ENCODE measurements around the gene FBXW9. TPM values are rescaled to one million over a fixed set of nuclear protein-coding genes. Genes with fewer than 3 reads are reported as not detected.
"Not testable (repeated sequence)": the region's sequence is repeated elsewhere in the genome, so short reads cannot be mapped to it uniquely, and the experiment has no call there.

Gene FBXW9
- total RNA-seq: 6.5 TPM

DNA sequence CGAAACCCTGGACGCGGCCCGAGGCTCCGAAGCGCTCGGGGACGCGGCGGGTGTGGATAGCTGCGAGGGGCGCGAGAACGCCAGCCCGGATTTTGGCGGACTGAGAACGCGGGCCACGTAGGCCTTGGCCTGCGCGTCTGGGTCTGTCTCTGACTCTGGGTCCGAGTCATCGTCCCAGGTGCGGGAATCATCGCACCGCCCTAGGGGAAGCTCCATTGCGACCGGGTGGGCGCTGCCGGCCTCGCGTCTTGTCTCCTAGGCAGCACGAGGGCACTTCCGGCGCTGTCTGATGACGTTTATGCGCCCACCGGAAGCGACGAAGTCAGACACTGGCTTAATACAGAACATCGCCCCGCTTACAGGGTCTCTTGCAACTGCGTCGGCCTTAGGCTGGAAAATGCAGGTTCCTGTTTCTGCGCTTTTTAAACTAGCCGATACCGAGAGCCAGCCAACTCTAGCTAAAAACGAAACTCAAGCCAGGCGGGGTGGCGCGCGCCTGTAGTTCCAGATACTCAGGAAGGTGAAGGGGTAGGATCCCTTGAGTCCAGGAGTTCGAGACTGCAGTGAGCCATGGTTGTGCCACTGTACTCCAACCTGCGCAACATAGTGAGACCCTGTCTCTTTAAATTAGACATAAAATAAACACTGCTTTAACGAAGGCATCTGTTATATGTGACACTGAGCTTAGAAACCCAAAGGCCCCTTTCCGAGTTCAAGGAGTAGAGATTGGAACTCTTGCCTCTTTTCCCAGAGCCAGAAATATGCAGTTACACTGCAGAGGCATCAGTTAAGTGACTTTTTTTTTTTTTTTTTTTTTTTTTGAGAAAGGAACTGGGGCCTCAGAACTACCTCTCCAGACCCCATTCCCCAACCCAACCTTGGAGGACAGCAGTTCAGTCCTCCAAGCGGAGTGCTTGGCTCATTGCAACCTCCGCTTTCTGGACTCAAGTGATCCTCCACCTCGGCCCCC, at the start of gene FBXW9:
FBXW9 (minus strand) TSS at position 266 of the 970 bp plus-strand sequence; CDS start at position 216, 50 bp downstream.
- FAIRE-seq: no peak

DNA sequence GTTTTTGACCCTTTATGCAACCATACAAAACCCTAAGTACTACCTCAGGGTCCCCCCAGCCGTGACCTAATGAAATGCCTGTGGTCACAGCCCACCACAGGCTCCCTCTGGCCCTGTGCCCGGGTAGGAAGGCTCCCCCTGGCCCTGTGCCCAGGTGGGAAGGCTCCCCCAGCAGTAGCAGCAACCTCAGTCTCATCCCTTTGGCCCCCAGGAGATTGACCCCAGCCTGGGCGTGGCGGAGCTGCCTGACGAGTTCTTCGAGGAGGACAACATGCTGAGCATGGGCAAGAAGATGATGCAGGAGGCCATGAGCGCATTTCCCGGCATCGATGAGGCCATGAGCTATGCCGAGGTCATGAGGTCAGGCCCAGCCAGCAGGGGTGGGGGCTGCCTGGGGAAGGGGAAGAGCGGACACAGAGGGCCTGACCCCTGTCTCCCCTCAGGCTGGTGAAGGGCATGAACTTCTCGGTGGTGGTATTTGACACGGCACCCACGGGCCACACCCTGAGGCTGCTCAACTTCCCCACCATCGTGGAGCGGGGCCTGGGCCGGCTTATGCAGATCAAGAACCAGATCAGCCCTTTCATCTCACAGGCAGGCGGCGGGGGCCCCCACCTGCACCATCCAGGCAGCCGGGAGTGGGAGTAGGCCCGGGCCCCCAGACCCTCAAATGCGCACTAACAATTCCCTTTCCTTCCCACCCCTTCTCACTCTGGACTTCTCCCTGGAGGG, 48.9 kb upstream of the FBXW9 start:
- no peak for DNase-seq (ENCODE audit: low spot score in 2 of 2)
- no peak for FAIRE-seq

More for the DNA sequence above, at the start of gene FBXW9:
- peak; percentile 100 for DNase-seq (ENCODE audit: low spot score in 2 of 2)

DNA sequence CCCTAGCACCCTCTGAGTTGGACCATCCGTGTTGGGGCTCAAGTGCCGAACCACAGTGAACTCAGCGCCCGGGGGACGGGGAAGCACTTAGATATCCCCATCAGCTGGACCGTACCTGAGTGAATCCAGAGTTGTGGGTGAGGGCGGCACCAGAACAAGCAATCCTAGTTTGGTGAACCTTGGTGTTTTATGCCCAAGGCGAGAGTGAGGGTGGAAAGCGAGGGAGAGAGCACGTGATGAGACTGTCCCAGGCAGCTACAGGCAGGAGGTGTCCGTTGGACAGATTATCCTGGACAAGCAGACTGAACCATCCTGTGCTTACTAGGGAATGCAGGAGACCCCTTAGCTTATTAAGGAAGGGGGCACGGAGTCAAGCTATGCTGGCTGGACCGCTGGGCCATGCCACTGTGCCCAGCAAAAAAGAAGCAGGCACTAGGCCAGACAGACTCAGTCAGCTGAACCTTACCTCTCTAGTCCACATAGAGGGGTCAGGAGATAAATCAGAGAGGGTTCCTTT, 41.5 kb upstream of the FBXW9 start:
- DNase-seq (ENCODE audit: low spot score in 2 of 2): no peak
- no peak for FAIRE-seq

DNA sequence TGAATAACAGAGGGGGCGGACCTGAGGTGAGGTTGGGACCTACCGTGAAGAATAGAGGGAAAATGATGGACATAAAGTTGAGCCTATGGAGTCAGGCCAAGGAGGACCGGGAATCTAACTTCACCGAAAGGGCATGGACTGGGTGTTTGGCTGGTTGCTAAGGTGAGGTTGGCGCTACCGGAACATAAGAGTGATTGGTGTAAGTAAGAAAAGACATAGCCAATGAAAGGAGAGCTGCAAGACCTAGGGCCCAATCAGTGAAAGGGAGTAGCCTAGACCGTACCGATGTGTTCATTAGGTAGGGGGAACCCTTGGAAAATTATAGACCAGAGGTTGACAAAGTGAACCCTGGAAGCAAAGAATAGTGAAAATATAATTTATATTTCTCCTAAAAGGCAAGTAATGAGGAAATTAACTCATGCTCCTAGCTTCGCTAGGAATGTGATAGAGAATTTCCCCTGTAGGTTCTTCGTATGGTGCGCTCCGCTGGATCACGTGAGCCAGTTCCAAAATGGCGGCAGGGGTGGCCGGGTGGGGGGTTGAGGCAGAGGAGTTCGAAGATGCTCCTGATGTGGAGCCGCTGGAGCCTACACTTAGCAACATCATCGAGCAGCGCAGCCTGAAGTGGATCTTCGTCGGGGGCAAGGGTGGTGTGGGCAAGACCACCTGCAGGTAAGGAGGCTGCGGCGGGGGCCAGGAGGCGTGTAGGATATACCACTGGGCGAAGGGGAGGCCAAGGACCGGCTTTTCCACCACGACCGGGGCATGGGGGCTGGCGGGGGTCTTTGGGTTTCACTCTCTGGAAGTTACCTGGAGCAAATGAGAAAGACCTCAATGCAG, 40.8 kb upstream of the FBXW9 start, which contains the start of gene GET3:
GET3 (plus strand) TSS at position 503 of the 840 bp plus-strand sequence; CDS start at position 512, 9 bp downstream.
- peak; percentile 88 to 90 for DNase-seq (ENCODE audit: low spot score in 2 of 2)
- peak; percentile 95 for FAIRE-seq

DNA sequence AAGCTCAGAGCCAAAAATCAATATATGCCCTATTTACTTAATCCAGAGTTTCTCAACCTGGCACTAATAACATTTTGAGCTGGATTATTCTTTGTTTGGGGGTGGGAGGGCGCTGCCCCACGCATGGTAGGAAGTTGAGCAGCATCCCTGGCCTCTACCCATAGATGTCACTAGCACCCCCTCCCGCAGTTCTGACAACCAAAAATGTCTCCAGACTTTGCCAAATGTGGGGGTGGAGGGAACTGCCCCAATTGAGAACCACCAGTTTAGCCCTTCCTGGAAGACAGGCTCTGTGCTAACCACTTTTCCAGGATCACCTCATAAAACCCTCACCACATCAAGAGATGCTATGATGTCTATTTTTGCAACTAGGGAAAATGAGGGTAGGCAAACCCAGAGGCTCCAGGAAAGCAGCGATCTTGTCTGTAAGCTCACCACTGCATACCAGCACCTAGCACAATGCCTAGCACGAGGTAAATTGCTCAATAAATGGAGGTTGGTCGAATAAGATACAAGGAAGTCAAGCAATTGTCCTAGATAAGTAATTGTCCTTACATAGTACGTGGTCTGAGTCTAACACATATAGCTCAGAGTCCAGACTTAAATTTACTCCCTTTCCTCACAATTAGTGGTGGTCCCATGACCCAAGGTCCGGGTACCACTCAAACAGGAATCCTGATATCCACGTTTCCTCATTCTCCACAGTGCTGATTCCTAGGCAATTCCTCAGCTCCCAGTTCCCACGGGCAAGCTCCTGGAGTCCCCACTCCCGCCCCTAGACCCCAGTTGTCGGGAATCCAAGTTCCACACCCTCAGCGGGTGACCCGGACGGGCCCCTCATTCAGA, 37.2 kb upstream of the FBXW9 start:
- DNase-seq (ENCODE audit: low spot score in 2 of 2) (peak in 1 of 2 donors; percentile 38), FAIRE-seq (no peak)

DNA sequence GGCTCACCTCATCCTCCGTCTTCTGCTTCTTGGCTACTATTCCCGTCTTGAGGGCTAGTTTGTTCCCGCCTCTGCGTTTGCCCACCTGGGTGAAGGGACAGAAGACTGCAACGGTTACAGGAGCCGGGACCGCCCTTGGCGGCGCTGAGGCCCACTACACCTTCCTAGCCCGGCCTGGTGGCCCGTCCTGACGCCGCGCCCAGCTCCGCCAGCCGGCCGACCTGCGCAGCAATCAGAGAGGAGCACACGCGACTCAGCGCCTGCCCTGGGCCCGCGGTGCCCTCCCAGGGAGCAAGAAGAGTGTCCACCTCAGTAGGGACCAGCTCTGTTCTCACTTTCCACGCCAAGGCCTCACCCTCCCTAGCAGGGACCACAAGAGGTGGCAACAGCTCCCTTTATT, 34.9 kb upstream of the FBXW9 start:
- FAIRE-seq (no peak), DNase-seq (ENCODE audit: low spot score in 2 of 2) (no peak)

DNA sequence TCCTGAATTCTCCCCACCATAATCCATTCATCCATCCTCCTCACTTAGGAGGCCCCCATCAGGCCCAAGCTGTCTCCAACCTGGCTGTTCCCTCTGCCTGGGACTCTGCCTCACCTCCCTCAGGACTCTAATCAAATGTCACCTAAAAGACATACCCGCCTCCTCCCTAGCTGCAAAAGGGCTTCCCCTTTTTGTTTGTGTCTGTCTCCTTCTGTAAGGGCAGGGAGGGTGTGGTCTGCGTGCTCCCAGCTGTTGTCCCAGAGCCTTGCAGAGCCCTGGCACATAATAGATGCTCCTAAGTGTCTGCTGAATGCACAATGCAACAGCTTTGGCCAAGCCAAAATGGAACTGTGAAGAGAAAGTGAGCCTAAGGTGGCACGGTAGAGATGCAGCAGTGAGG, 33.6 kb upstream of the FBXW9 start:
- FAIRE-seq: no peak
- no peak for DNase-seq (ENCODE audit: low spot score in 2 of 2)

DNA sequence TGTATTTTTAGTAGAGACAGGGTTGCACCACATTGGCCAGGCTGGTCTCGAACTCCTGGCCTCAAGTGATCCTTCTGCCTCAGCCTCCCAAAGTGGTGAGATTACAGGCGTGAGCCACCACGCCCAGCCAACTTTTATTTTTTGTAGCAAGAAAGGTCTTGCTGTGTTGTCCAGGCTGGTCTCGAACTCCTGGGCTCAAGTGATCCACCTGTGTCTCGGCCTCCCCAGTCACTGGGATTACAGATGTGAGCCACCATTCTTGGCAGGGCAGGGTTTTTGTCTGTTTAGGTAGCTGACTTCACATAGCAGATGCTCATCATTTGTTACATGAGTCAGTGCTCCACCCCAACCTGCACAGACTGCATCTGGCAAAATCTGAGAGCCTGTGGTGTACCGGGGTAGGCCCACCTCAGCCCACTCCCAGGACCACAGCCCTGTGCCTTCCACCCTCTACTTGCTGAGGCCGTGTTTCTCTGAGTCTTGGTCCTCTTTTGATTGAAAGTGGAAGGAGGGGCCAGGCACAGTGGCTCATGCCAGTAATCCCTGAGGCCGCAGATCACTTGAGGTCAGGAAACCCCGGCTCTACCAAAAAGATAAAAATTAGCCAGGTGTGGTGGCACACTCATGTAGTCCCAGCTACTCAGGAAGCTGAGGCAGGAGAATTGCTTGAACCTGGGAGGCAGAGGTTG, 31.5 kb upstream of the FBXW9 start:
- DNase-seq (ENCODE audit: low spot score in 2 of 2) (no peak), FAIRE-seq (no peak)

DNA sequence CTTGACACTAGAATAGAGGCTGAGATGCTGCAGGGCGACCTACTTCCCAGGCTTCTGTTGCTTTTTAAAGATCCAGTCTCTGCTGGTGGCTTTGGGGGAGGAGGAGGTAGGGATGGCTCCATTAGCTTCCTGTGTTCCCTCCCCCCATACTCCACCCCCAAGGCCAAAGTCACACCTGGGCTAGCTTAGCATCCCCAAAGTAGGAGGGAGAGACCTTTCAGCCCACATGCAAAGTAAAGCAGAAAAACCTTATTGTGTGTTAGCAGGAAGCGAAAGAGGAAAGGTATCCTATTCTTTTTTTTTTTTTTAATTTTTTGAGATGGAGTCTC, 30.5 kb upstream of the FBXW9 start:
- no peak for FAIRE-seq

DNA sequence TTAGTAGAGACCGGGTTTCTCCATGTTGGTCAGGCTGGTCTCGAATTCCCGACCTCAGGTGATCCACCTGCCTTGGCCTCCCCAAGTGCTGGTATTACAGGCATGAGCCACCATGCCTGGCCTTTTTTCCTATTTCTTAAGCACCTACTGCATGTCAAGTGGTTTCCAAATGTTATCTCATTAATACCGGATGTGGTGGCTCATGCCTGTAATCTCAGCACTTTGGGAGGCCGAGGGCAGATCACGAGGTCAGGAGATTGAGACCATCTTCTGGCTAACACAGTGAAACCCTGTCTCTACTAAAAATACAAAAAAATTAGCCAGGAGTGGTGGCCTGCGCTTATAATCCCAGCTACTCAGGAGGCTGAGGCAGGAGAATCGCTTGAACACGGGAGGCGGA, 29.2 kb upstream of the FBXW9 start:
- not testable (repeated sequence) for FAIRE-seq

More for the DNA sequence above, 30.5 kb upstream of the FBXW9 start:
- DNase-seq (ENCODE audit: low spot score in 2 of 2): no peak

DNA sequence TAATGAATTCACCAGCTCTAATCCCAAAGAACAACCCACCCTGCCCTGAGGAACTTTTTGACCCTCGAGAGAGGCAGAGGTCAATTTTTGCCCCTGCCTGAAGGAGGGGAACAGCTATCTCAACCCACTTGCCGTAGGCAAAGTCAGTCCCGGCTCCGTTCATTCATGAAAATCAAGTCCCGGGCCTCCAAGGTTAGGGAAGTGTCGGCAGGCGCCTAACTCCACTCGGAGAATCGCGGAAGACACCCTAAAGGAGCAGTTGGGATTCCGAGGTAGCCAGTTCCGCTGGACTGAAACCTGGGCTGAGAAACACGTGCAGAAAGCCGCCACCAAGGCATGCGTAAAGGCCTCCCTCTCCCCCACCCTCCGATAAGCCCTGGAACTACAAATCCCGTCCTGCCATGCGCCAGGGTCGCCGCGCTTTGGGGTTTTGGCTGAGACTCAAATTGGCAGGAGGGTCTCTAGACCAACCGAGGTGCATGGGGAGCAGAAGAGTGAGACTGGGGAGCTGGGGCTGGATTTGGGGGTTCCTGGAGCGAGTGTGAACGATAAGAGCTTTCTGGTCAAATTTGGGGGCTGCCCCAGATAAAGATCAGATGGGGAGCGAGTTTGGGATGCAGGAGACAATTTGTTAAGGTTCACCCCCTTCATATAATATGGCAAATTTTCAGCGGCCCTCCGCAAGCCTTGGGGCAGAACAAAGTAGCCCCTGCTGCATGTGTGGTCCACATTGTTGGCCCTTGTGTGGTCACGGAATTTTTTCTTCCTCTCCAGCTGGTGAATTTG, 27.4 kb upstream of the FBXW9 start, which contains the start of gene TNPO2:
TNPO2 (minus strand) TSS at position 292 of the 786 bp plus-strand sequence. CDS start 2,955 bp downstream, outside the sequence.
- DNase-seq (ENCODE audit: low spot score in 2 of 2) (peak; percentile 61 to 63), FAIRE-seq (no peak)

More for the DNA sequence above, 29.2 kb upstream of the FBXW9 start:
- DNase-seq (ENCODE audit: low spot score in 2 of 2): not testable (repeated sequence)

DNA sequence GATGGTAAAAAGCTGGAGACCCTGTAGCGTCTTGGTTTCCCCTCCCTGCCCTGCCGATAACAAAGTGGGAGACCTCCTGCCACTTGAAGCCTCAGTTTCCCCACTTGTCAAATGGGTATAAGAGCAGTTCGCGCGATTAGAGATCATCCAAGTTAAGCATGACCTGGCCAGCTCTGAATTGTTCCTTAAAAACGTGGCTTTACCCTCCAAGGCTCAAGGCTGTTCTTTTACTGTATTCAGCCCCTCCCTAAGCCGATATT, 26.9 kb upstream of the FBXW9 start:
- DNase-seq (ENCODE audit: low spot score in 2 of 2): no peak

DNA sequence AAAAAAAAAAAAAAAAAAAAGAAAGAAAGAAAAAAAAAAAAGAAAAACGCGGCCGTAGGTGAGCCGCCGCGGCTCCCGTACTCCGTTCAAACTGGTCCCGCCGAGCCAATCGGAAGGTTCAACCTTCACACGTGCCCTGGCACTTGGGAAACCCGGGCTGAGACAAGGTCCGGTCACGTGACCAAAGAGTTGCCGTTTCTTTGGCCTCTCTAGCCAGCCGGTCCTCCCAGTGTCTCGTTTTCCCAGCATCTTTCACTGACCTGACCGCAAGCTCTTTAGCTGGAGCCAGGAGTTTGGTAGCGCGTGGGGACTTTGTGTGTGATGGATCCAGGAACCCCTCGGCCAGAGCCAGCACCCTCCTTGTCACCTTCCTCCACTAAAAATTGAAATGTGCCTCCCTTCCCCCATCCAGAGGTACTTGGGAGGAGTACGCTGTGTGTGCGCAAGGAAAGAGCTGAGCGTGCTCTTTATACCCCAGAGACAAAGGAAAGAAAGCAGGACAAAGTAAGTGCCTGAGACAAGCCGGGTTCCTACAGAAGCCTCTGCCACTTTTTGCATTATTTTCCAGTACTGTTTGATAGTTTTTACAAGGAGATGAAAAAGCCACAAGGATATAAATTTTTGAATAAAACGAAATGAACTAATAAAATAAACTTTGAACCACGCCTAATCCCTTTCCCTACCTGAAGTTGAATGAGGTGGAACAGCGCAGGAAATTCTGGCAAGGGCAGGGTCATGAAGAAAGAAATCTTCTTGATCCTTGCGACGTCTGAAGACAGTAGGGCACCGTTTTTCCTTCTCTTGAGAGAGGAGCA, 26.3 kb upstream of the FBXW9 start:
- FAIRE-seq (peak; percentile 83), DNase-seq (ENCODE audit: low spot score in 2 of 2) (peak; percentile 96 to 97)

More for the DNA sequence above, 26.9 kb upstream of the FBXW9 start:
- no peak for FAIRE-seq

DNA sequence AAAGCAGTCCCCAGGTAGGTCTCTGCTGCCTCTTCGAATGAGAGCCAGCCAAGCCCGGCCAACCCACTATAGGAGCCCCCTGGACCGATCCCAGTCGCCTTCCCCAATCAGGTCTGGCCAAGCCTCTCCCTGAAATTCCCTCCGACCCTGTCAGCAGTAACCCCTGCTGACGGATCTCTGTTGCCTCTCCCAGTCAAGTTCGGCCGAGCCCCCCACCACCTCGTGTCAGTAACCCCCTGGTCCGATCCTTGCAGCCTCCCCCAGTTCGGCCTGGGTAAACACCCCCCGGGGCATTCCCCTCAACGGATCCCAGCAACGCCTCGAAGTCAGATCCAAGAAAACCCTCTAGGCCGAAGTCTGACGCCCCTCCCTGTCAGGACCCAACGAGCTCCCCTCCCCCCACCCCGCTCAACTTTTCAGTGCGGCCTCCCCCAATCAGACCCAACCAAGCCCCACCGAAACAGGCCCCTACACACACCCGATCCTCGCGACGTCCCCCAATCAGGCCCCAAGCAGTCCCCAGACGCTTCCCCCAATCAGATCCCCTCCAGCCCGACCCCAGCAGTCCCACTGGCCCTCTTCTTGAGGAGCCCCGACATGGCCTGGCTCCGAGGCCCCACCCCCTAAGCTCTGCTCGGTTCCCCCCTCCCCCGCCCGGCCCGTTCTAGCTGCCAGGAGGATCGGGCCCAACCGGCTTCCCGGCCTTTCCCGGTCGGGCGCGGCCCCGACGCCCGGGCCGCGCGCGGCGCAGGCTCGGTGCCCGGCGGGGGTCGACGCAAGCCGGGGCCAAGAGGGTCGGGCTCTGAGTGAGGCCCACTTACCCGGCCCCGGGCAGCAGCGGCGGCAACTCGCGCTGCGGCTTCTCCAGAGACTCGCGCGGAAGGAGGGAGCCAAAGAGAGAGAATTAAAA, 25.5 kb upstream of the FBXW9 start:
- FAIRE-seq: no peak

DNA sequence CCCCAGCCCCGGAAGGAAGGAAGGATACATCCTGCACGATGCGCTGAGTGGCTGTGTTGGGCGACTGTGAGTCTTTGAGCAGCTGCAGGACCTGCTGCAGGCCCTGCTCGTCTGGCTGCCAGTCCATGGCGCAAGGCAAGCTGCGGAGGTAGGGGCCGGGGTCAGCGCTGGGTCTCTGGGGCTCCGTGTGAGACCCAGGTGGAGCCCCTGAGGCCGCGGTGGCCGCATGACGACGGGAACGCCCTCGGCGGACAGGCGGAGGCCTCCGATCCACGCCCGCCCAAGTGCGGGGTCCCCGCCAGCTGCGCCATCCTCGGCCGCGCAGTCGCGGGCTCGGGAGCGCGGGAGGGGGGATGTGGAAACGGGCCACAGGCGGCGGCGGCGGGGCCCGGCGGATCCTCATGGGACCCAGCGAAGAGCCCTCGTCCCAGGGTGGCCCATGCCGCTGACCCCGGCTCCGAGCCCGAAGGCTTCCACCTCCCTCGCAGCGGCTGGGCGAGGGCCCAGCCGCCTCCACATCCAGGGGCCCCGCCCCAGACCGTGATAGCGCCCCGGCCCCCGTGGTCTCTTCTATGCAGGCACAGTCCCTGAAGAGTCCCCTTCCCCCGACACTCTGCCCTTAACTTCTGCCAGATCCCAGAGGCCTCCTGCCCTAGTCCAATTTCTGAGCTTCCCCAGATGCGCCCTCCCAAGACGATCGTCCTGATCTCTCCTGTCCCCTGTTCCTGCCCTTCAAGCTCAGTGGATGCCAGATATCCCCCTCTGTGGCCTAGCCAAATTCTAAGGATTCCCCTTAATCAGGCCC, 24.6 kb upstream of the FBXW9 start:
- FAIRE-seq (no peak), DNase-seq (ENCODE audit: low spot score in 2 of 2) (peak in 1 of 2 donors; percentile 52)

More for the DNA sequence above, 25.5 kb upstream of the FBXW9 start:
- peak; percentile 82 to 84 for DNase-seq (ENCODE audit: low spot score in 2 of 2)

All from frontal cortex (tissue), 4 donors.